NCI-H2107 treated with DMSO at 0.1 percent for 48 hours (cell line): ENCODE results near the gene TNFRSF17.
"Not testable (repeated sequence)": the region's sequence is repeated elsewhere in the genome, so short reads cannot be mapped to it uniquely, and the experiment has no call there.

ENCODE experiments used
- DNase-seq: peaks from one replicate; lab custom pipeline; 2025; ENCODE audit not compliant: unreplicated experiment; lab: John Stamatoyannopoulos, UW

The TNFRSF17 gene

DNA sequence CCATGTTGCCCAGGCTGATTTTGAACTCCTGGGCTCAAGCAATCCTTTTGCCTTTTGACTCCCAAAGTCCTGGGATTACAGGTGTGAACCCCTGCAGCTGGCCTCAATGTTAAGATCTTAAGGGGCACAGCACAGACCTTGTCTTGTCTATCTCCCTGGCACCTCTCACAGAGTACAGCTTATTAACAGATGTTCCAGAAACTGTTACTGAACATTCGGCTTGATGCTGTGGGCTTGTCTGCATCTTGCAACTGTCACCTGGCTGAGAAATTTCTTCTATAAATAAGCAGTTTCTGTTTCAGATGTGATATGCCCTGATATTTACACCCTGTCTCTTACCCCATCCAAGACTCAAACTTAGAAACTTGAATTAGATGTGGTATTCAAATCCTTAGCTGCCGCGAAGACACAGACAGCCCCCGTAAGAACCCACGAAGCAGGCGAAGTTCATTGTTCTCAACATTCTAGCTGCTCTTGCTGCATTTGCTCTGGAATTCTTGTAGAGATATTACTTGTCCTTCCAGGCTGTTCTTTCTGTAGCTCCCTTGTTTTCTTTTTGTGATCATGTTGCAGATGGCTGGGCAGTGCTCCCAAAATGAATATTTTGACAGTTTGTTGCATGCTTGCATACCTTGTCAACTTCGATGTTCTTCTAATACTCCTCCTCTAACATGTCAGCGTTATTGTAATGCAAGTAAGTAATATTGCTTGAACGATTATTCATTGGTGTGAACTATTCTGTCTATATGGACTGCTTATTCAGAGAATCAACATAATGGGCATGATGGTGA is at the start of gene TNFRSF17:
Gene TNFRSF17 (plus strand): TSS at position 450 of the 791 bp plus-strand sequence. CDS start 115 bp downstream, at position 565.
- no peak for DNase-seq

DNA sequence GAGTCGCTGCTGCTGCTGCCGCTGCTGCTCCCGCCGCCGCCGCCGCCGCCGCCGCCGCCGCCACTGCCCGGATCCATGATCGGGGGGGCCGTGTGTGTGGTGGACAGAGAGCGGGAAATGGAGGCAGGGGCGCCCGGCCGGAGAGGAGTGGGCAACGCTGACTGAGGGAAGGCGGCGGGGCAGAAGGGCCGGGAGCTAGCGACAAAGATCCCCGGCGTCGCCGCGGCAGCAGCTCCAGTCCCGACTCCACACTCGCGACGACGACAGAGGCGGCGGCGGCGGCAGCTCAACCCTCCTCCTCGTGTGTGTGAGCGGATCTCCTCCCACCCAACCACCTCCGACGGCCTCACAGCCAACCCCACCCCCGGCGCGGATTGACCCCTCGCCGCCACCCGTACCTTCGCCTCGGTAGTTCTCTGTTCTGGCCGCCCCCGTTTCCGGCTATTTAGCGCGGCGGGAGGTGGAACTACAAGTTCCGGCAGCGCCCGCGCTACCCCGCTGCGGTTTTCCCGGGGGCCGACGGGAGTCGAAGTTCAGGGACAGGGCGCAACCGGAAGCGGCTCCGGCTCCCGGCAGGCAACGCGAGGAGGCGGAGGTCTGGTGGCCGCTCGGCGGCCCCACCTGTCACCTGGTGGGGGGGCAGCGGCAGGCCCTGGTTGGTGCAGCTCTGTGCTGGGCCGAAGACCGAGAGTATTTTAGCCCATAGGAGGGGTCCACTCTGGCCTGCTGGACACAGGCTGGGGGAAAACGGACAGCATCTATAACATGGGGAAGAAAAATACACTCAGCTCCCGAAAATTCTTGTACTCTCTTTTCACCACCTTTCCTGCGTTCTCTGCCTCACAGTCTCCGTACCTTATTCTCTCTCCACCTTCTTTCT is 49.1 kb upstream of the TNFRSF17 start, which contains the start of gene GSPT1:
Gene GSPT1 (minus strand): TSS at position 313 of the 880 bp plus-strand sequence. CDS start 236 bp downstream, at position 77.
- peak; percentile 97 for DNase-seq

DNA sequence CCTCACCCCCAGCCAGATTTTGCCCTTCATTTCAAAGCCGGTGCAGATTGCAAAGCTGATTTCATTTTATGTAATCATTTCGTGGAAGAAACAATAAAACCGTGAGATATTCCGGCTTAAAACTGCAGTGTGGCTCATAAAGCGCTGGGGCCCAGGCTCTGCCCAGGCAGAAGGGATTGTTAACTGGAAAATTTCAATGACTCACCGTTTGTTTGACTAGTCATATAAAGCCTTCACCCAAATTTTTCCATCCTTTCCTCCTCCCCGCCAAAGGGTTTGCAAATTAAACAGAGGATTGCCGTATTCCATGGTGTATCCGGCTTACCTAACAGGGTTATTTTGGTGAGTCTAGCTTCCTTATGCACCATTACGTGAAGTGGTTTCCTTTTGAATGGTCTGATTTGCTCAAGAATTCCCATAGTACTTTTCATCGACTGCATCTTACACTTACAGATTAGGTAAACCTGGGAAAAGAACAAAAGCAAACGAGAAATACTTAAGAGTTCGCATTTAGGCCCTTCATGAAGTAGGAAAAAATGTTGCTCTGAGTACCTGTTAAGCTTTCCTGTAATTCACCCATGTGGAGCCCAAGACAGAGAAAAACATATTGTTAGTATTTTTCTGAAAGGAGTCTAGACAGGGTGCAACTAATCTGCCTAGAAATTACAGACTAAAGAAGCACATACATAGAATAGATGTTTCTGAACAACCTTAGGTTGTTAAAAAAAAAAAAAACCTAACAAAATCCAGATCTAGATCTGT is 48.3 kb upstream of the TNFRSF17 start:
- no peak for DNase-seq

DNA sequence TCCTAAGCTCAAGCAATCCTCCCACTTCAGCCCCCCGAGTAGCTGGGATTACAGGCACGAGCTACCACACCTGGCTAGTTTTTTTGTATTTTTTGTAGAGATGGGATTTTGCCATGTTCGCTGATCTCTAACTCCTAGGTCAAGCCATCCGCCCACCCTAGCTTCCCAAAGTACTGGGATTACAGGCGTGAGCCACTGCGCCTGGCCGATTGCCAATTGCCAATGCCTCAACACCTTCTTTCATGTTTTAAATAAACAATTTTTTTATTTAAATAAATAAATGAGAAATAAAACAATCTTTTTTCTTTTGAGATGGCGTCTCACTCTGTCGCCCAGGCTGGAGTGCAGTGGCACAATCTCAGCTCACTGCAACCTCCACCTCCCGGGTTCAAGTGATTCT is 41.0 kb upstream of the TNFRSF17 start:
- not testable (repeated sequence) for DNase-seq

DNA sequence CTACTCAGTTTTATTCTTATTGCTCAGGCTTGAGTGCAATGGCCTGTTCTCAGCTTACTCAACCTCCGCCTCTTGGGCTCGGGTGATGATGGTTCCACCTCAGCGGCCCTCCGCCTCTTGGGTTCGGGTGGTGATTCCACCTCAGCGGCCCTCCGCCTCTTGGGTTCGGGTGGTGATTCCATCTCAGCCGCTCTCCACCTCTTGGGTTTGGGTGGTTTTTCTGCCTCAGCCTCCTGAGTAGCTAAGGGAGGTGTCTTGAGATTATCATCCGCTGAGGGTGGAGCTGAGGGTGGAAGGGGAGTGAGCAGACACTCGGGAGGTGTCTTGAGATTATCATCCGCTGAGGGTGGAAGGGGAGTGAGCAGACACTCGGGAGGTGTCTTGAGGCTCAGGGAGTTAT is 37.7 kb upstream of the TNFRSF17 start:
- DNase-seq: not testable (repeated sequence)

DNA sequence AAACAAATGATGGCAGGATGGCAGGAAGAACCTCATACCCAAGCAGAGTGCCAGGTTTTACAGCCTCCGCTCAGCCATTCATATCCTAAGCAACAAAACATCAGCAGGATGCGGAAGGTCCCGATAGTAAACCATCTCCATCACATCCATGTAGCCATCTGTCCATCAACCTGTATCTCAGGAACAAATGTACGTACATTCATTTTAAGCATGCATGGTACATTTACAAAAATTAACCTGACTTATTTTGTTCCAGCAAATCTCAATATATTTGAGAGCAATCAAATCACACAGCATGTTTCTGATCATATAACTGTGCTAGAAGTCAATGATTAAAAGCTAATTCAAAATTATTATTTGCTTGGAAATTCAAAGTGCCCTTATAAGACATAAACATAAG is 23.1 kb upstream of the TNFRSF17 start, which contains the start of gene NPIPB2:
Gene NPIPB2 (minus strand): TSS at position 101 of the 400 bp plus-strand sequence. CDS start 0 bp downstream, at position 101.
- DNase-seq: not testable (repeated sequence)

DNA sequence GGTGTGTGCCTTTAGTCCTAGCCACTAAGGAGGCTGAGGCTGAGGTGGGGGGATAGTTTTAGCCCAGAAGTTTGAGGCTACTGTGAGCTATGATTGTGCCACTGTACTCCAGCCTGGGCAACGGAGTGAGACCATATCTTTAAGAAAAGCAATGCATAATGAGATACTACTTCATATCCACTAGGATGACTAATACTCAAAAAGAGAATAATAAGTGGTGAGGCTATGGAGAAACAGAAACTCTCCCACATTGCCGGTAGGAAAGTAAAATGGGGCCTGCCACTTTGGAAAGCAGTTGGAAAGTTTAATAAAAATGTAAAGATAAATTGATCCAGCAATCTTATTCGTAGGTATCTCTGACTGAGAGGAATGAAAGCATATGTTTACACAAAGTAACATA is 18.6 kb upstream of the TNFRSF17 start:
- no peak for DNase-seq

DNA sequence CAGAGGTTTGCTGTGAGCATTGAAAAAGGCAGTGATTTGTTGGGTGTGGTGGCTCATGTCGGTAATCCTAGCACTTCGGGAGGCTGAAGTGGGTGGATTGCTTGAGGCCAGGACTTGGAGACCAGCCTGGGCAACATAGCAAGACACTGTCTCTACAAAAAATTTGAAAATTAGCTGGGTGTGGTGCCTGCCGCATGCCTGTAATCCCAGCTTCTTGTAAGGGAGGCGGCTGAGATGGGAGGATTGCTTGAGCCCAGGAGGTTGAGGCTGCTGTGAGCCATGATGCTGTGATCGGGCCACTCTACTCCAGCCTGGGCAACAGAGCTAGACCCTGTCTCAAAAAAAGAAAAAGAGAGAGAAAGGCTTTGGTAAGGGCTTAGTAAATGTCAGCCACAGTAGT is 16.2 kb upstream of the TNFRSF17 start:
- DNase-seq: no peak

DNA sequence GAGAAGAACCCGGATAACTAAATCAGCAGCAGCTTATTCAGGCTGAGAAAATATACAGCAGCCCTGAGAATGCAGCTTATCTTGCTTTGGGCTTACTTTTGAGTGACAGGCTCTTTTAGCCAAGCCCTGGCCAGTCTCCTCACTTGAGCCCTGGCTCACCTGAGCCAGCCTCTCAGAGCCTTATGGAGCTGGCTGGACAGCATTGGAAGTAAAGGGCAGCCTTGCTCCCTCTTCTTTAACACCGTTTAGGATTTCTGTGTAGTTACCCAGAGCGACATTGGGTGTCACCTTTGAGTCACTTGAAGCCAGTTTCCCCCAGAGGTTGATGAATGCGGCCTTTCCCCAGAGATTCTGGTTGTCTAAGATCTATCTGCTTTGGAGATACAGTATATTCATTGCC is 15.5 kb upstream of the TNFRSF17 start:
- peak; percentile 77 for DNase-seq

DNA sequence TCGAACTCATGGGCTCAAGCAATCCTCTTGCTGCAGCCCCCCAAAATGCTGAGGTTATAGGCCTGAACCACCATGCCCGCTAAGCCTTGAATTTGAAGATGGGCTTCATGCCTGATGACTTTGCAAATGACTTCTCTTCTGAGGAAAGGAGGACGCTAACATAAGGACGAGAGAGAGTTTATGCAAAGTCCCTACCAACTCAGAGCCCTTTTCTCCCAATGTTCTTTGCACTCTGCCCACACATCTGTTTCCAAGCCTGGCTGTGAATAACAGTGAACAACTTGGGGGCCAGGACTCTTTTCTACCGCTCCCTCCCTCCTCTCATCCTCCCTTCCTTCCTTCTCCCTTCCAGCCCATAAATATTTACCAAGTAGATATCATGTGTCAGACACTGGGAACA is 14.6 kb upstream of the TNFRSF17 start:
- no peak for DNase-seq

DNA sequence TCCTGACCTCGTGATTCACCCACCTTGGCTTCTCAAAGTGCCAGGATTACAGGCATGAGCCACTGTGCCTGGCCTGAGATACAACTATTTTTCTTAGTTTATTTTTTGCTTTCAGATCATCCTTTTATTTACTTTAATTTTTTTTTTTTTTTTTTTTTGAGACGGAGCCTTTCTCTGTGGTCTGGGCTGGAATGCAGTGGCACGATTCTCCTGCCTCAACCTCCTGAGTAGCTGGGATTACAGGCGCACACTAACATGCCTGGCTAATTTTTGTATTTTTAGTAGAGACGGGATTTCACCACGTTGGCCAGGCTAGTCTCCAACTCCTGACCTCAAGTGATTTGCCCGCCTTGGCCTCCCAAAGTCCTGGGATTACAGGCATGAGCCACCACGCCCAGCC is 11.4 kb upstream of the TNFRSF17 start:
- DNase-seq: not testable (repeated sequence)

DNA sequence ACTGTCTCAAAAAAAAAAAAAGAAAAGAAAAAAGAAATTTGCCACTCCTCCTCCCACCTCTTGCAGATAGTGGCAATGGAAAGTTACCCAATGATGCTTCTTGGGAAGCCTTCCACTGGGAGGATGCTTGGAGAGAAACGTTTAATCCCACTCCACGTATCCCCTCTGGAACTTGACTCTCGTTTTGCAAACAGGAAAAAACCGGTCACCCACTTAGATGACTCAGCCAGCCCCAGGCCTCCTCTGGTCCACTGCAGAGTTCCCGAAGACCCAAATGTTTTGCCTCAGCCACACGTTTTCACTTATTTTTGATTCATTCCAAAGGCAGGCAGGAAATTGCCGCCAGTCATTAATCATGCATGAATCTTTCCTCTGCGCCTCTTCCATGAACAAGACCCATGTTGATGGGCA is 9.3 kb upstream of the TNFRSF17 start:
- DNase-seq: no peak

DNA sequence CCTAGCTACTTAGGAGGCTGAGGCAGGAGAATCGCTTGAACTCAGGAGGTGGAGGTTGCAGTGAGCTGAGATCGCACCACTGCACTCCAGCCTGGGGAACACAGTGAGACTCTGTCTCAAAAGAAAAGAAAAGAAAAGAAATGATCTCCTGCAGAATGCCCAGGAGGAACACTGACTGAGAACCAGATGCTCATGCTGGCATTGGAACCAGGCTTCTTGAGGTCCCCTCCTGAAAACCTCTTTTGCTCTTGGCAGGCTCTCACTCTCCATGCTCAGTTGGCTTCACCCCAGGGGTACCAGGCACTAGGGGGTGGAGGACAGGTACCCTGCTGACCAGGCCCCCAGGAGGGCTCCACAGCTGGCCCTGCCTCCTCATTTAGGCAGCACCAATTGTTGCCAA is 8.5 kb upstream of the TNFRSF17 start:
- no peak for DNase-seq

DNA sequence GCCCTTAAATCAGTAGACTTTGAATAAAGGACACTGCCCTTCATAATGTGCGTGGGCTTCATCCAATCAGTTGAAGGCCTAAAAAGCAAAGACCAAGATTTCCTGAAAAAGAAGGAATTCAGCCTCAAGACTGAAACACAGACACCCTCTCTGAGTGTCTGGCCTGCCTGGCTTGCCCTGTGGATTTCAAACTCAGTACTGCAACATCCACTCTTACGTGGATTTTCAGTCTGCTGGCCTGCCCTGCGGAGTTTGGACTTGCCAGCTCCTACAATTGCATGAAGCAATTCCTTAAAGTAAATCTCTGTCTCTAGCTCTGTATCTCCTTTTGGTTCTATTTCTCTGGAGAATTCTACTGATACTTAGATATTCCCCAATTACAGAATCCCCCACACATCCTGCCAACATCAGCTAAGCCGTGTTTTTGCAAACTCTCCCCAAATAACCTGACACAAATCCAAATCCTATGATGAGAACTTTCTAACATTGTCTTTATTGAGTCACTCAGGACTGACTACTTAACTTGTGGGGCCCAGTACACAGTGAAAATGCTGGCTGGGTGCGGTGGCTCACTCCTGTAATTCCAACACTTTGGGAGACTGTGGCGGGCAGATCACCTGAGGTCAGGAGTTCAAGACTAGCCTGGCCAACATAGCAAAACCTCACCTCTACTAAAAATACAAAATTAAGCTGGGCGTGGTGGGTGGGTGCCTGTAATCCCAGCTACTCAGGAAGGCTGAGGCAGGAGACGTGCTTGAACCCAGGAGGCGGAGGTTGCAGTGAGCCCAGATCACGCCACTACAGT is 7.2 kb upstream of the TNFRSF17 start:
- no peak for DNase-seq

DNA sequence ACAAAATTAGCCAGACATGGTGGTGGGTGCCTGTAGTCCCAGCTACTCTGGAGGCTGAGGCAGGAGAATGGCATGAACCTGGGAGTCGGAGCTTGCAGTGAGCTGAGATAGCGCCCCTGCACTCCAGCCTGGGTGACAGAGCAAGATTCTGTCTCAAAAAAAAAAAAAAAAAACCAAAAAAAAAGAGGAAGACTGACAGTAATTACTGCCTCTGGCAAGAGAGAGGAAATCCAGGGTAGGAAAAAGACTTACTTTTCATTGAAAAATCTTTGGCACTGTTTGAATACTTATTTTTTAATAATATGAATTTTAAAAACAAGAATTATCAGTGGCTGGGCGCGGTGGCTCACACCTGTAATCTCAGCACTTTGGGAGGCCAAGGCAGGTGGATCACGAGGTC is 2.6 kb upstream of the TNFRSF17 start:
- not testable (repeated sequence) for DNase-seq

DNA sequence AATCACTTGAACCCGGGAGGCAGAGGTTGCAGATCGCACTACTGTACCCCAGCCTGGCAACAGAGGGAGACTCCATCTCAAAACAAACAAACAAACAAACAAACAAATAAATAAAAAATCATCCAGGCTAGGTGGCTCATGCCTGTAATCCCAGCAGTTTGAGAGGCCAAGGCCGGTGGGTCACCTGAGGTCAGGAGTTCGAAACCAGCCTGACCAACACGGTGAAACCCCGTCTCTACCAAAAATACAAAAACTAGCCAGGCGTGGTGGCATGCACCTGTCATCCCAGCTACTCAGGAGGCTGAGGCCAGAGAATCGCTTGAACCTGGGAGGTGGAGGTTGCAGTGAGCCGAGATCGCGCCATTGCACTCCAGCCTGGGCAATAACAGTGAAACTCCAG is 2.0 kb upstream of the TNFRSF17 start:
- not testable (repeated sequence) for DNase-seq

DNA sequence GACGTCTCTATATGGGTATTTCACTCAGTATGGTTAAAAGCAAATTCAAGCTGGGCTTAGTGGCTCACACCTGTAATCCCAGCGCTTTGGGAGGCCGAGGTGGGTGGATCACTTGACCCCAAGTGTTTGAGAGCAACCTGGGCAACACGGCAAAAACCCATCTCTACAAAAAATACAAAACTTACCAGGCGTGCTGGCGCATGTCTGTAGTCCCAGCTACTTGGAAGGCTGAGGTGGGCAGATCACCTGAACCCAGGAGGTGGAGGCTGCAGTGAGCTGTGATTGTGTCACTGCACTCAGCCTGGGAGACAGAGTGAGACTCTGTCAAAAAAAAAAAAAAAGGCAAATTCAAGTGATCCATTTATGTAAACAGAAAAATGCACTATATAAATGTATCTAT is 1.3 kb upstream of the TNFRSF17 start:
- DNase-seq: no peak

DNA sequence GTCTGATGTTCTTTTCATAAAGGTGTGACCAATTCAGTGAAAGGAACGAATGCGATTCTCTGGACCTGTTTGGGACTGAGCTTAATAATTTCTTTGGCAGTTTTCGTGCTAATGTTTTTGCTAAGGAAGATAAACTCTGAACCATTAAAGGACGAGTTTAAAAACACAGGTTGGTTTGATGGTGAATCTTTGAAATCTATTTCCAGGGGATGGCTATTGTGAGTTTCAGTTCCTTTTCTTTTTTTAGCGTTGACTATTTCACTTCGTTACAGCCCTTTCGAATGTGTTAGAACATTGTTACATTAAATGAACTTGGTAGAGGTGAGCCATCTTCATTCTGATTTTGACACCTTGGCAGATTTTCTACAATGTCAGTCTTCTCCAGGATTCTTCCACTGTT is 1.2 kb downstream of the TNFRSF17 start:
- DNase-seq: no peak

DNA sequence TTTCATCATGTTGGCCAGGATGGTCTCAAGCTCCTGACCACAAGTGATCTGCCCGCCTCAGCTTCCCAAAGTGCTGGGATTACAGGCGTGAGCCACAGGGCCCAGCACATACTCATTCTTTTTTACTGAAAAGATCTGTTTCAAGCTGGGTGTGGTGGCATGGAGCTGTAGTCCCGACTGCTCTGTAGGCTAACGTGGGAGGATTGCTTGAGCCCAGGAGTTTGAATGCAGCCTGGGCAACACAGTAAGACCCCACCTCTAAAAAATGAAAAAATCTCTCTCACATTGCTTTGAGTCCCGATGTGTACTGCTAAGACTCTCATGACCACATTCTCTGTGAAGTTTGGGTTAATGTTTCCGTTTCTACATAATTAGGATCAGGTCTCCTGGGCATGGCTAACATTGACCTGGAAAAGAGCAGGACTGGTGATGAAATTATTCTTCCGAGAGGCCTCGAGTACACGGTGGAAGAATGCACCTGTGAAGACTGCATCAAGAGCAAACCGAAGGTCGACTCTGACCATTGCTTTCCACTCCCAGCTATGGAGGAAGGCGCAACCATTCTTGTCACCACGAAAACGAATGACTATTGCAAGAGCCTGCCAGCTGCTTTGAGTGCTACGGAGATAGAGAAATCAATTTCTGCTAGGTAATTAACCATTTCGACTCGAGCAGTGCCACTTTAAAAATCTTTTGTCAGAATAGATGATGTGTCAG is 2.3 kb downstream of the TNFRSF17 start:
- no peak for DNase-seq

DNA sequence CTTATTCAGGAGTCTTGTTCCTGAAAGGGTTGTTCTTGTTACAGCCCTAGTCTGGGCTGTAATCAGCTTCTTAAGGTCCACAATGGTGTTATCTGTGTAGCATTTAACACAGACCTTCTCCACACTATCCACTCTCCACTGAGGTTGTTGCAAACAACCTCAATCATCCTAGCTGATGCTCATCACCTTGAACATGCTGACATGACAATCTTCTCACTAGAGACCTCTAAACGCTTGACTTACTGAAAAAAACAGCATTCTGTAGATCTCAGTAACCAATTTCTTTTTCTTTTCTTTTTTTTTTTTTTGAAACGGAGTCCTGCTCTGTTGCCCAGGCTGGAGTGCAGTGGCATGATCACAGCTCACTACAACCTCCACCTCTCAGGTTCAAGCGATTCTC is 3.6 kb downstream of the TNFRSF17 start:
- no peak for DNase-seq
